Stimulated activated CD4-positive, alpha-beta T cell treated with anti-CD3 and anti-CD28 coated beads, Interleukin-12 subunit alpha, Interleukin-12 subunit beta, amount 100 ng/mL, for 48 hours (primary cell): ENCODE data around the gene TMC6.
A peak's percentile ranks its signal among the peaks of the same experiment; 100 is the strongest.
"Not testable (repeated sequence)": the region's sequence is repeated elsewhere in the genome, so short reads cannot be mapped to it uniquely, and the experiment has no call there.

Experiments used
- DNase-seq, 3 donors: peaks; one replicate each; pipeline ENCODE4 v3.0.0-alpha.2; 2020; ENCODE audit warnings: low read depth in 2 of 3, low spot score in 1 of 3

TMC6 gene

GRCh38 chr17:78128551-78129350 is at the start of gene TMC6:
TSS of gene TMC6 (minus strand) at chr17:78128755. CDS start at chr17:78126832, 1,923 bp downstream.
- peak in 1 of 3 donors; percentile 57 for DNase-seq

- peak; percentile 51 to 73 (median 62) for DNase-seq
Observed at GRCh38 chr17:78176548-78177025, 48.0 kb upstream of the TMC6 start.

GRCh38 chr17:78175643-78175981 is 47.1 kb upstream of the TMC6 start:
- no peak for DNase-seq

GRCh38 chr17:78174870-78175642 is 46.5 kb upstream of the TMC6 start:
- no peak for DNase-seq

GRCh38 chr17:78174346-78174869 is 45.9 kb upstream of the TMC6 start:
- no peak for DNase-seq

GRCh38 chr17:78173097-78173715 is 44.7 kb upstream of the TMC6 start:
- no peak for DNase-seq

GRCh38 chr17:78172249-78173051 is 43.9 kb upstream of the TMC6 start:
- DNase-seq: no peak

- DNase-seq: not testable (repeated sequence)
Observed at GRCh38 chr17:78171591-78172248, 43.2 kb upstream of the TMC6 start.

- no peak for DNase-seq
Observed at GRCh38 chr17:78170692-78171590, 42.4 kb upstream of the TMC6 start.

GRCh38 chr17:78168903-78169793 is 40.6 kb upstream of the TMC6 start:
- peak in 1 of 3 donors; percentile 60 for DNase-seq

- DNase-seq: peak; percentile 72 to 87 (median 77)
Observed at GRCh38 chr17:78168242-78168902, 39.8 kb upstream of the TMC6 start, which contains the start of gene SYNGR2. TSS of gene SYNGR2 (plus strand) at chr17:78168581. CDS start at chr17:78168617, 36 bp downstream.

GRCh38 chr17:78166416-78166815 is 37.9 kb upstream of the TMC6 start:
- no peak for DNase-seq

- DNase-seq: no peak
Observed at GRCh38 chr17:78164748-78165607, 36.4 kb upstream of the TMC6 start.

GRCh38 chr17:78163881-78164747 is 35.6 kb upstream of the TMC6 start:
- no peak for DNase-seq

- no peak for DNase-seq
Observed at GRCh38 chr17:78159575-78160158, 31.1 kb upstream of the TMC6 start.
